Glutamatergic neuron (in vitro differentiated cells): ENCODE results near the gene LAIR1. TPM values are rescaled to one million over a fixed set of nuclear protein-coding genes. Genes with fewer than 3 reads are reported as not detected.
A peak's percentile ranks its signal among the peaks of the same experiment; 100 is the strongest.
"Not testable (repeated sequence)": the region's sequence is repeated elsewhere in the genome, so short reads cannot be mapped to it uniquely, and the experiment has no call there.

Experiments
- DNase-seq: peaks from one replicate; pipeline ENCODE4 v3.0.0; 2022
- H3K27ac Mint-ChIP-seq: one replicate; pipeline ENCODE4 v1.8.0; 2020; ENCODE audit warnings: mild to moderate bottlenecking, mixed read lengths, inconsistent platforms; ENCODE audit not compliant: unreplicated experiment
- H3K27me3 Mint-ChIP-seq: one replicate; pipeline ENCODE4 v1.8.0; 2020; ENCODE audit warnings: mild to moderate bottlenecking, moderate library complexity, mixed read lengths, inconsistent platforms; ENCODE audit not compliant: unreplicated experiment
- H3K36me3 Mint-ChIP-seq: one replicate; pipeline ENCODE4 v1.8.0; 2020; ENCODE audit warnings: mild to moderate bottlenecking, mixed read lengths, inconsistent platforms; ENCODE audit not compliant: unreplicated experiment
- H3K4me1 Mint-ChIP-seq: one replicate; pipeline ENCODE4 v1.8.0; 2020; ENCODE audit warnings: mild to moderate bottlenecking, low read depth, mixed read lengths, inconsistent platforms; ENCODE audit not compliant: unreplicated experiment
- H3K4me3 Mint-ChIP-seq: one replicate; pipeline ENCODE4 v1.8.0; 2020; ENCODE audit warnings: mild to moderate bottlenecking, mixed read lengths, inconsistent platforms; ENCODE audit not compliant: unreplicated experiment
- H3K9me3 Mint-ChIP-seq: one replicate; pipeline ENCODE4 v1.8.0; 2020; ENCODE audit warnings: mild to moderate bottlenecking, moderate library complexity, mixed read lengths, inconsistent platforms; ENCODE audit not compliant: unreplicated experiment
- total RNA-seq: library from RNA; stranded (reverse); fragmentation: NEBNext Ultra II Directional; extraction: Animal tissue kit (Norgen Biotek cat#: 25700); gene quantifications from one replicate; pipeline ENCODE4 v1.2.1, GENCODE V29; 2021; ENCODE audit not compliant: unreplicated experiment
- TF ChIP-seq, protein P1 (sequence below): fragments of 200-600 bp; sonication (generic); IDR thresholded peaks from one replicate; pipeline ENCODE4 v1.5.0; 2021; ENCODE audit not compliant: partially characterized antibody, unreplicated experiment

The LAIR1 gene
- total RNA-seq, 1 donor from 2014 or later: not detected

DNA sequence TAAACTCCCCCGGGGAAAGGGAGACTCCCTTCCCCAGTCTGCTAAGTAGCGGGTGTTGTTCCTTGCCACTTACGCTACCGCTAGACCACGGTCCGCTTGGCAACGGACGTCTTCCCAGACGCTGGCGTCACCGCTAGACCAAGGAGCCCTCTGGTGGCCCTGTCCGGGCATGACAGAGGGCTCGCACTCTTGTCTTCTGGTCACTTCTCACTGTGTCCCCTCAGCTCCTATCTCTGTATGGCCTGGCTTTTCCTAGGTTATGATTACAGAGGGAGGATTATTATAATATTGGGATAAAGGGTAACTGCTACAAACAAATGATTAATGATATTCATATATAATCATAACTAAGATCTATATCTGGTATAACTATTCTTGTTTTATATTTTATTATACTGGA is 41.8 kb downstream of the LAIR1 start:
- DNase-seq: peak; percentile 47
- peaks cover 20% of the 10 kb centered on the region for H3K36me3 Mint-ChIP-seq
- H3K27ac Mint-ChIP-seq, H3K27me3 Mint-ChIP-seq, H3K9me3 Mint-ChIP-seq, H3K4me1 Mint-ChIP-seq, H3K4me3 Mint-ChIP-seq: not testable (repeated sequence)
- TF ChIP-seq, protein P1, sequence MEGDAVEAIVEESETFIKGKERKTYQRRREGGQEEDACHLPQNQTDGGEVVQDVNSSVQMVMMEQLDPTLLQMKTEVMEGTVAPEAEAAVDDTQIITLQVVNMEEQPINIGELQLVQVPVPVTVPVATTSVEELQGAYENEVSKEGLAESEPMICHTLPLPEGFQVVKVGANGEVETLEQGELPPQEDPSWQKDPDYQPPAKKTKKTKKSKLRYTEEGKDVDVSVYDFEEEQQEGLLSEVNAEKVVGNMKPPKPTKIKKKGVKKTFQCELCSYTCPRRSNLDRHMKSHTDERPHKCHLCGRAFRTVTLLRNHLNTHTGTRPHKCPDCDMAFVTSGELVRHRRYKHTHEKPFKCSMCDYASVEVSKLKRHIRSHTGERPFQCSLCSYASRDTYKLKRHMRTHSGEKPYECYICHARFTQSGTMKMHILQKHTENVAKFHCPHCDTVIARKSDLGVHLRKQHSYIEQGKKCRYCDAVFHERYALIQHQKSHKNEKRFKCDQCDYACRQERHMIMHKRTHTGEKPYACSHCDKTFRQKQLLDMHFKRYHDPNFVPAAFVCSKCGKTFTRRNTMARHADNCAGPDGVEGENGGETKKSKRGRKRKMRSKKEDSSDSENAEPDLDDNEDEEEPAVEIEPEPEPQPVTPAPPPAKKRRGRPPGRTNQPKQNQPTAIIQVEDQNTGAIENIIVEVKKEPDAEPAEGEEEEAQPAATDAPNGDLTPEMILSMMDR: peak; percentile 26

DNA sequence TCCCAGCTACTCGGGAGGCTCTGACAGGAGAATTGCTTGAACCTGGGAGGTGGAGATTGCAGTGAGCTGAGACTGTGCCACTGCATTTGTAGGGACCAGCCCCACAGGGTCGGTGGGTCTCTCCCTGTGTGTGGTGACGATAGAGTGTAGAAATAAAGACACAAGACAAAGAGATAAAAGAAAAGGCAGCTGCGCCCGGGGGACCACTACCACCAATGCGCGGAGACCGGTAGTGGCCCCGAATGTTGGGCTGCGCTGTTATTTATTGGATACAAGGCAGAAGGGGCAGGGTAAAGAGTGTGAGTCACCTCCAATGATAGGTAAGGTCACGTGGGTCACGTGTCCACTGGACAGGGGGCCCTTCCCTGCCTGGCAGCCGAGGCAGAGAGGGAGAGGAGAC is 42.4 kb downstream of the LAIR1 start:
- H3K4me3 Mint-ChIP-seq, H3K4me1 Mint-ChIP-seq, DNase-seq, H3K27ac Mint-ChIP-seq, H3K27me3 Mint-ChIP-seq: not testable (repeated sequence)
- Mint-ChIP-seq H3K36me3 (peaks cover 20% of the 10 kb centered on the region), H3K9me3 (peaks cover 12% of the 10 kb centered on the region)

DNA sequence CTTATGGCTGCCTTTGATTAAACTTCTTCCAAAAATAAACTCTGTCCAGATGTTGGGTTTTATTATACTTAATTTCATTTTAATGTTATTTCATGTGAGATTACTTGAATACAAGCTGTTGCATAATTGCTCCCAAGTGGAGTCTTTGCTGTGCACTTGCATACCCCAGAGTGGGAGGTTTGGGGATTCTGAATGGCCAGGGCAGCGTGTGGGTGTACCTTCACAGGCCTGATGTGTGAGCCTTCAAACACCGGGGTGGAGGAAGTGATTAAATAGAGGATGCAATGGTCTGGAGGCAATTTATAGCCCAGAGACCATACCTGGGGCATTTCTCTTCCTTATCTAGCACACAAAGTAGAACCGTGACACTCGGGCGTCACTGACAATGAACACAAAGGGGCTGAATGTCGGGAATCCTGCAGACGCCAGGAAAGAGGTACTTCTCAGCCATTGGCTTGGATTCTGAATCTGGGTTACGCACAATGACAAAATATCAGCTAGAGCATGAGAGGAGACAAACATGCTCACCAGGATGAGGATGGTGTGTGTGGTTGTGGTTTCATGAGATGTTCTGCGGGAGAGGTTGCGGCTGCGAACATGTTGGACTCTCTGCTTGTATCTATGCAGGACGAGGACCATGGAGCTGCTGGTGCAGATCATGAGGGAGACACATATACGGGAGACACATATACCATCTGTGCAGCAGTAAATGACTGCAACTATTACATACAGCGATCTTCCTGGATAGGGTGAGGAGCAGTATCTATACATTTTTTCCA is 44.6 kb downstream of the LAIR1 start:
- TF ChIP-seq, protein P1: no peak
- peaks cover 11% of the 10 kb centered on the region for H3K4me1 Mint-ChIP-seq
- H3K4me3 Mint-ChIP-seq: no peak overlapping the region
- H3K27me3 Mint-ChIP-seq: peaks cover 2% of the 10 kb centered on the region
- H3K27ac Mint-ChIP-seq: no peak overlapping the region
- DNase-seq: no peak
- peaks cover 12% of the 10 kb centered on the region for H3K9me3 Mint-ChIP-seq
- H3K36me3 Mint-ChIP-seq: peaks cover 20% of the 10 kb centered on the region

DNA sequence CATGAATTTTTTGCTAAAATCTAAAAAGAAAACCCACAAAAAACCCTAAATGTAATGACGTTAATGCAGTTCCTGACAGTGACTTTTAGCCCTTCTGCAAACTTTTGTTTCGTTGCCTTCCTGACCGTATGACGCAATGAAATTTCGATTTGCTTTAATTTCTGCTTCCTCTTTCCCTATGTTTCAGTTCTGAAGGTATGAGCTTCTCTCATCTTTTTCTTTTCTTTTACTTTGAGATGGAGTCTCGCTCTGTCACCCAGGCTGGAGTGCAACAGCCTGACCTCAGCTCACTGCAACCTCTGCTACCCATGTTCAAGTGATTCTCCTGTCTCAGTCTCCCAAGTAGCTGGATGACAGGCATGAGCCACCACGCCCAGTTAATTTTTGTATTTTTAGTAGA is 45.7 kb downstream of the LAIR1 start:
- Mint-ChIP-seq H3K36me3 (peaks cover 20% of the 10 kb centered on the region), H3K4me1 (peaks cover 8% of the 10 kb centered on the region), H3K27ac (no peak overlapping the region), H3K27me3 (no peaks in the 10 kb centered on the region), H3K9me3 (peaks cover 9% of the 10 kb centered on the region), H3K4me3 (no peak overlapping the region)
- TF ChIP-seq, protein P1: no peak
- no peak for DNase-seq

DNA sequence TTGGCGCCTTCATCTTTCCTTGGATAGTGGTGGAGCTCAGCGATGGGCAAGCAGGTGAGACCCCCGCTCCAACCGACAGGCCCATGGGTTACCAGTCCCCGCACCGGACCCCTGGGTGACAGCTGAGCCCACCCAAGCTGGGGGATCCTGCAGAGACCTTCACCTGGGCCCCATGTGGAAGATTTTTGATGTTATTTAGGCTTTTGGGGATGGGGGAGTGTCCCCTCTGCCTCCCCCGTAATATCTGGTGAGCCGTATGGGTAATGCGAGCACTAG is 46.8 kb downstream of the LAIR1 start:
- Mint-ChIP-seq H3K27ac (no peak overlapping the region), H3K9me3 (peaks cover 9% of the 10 kb centered on the region), H3K4me3 (no peak overlapping the region), H3K27me3 (no peaks in the 10 kb centered on the region), H3K4me1 (peaks cover 8% of the 10 kb centered on the region), H3K36me3 (peaks cover 20% of the 10 kb centered on the region)
- DNase-seq: no peak
- TF ChIP-seq, protein P1: no peak
